Activated CD4-positive, alpha-beta T cell treated with anti-CD3 and anti-CD28 coated beads, Interleukin-10, Interleukin-2, amounts not matched to agents 100 ng/mL and 50 ng/mL, durations not matched to agents 16 hours and 8 hours (primary cell): ENCODE measurements around the gene UBTD2.

Source experiments
- DNase-seq: peaks from one replicate; pipeline ENCODE4 v3.0.0-alpha.2; 2020

The UBTD2 gene

DNA sequence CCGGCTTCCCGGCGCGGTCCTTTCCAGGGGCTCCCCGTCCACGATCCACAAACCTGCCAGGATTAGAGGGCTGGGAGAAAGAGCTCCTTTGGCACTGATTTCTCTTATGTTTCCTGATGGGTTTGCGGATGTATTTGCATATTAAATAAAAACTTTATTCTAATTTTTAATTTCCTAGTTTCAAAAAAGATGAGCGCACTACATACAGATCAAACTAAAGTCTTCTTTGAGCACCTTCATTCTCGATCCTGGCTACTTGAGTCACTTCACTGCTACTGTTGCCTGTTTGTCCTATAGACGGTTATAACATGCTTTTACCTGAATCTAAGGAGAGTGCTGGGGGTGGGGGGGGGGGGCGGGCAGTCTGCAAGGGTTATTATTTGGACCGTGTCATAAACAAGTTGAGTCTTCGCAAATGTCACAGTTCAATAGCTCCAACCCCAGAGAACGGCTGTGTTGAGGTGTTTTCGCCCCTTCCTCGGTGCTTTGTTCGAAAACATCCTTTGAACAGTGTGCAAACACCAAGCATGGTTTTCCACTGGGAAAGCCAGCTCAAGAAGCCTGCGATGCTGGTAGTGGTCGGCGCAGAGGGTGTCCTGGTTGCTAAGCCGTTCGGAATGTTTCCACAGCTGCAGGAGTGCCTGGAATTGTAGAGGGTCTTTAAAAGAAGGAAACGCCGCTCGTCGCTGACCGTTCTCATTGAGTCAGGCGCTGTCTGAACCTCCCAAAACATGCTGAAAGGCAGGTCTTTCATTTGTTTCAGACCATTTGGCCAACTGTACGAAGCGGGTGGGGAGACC is 94.5 kb downstream of the UBTD2 start:
- DNase-seq = no peak

DNA sequence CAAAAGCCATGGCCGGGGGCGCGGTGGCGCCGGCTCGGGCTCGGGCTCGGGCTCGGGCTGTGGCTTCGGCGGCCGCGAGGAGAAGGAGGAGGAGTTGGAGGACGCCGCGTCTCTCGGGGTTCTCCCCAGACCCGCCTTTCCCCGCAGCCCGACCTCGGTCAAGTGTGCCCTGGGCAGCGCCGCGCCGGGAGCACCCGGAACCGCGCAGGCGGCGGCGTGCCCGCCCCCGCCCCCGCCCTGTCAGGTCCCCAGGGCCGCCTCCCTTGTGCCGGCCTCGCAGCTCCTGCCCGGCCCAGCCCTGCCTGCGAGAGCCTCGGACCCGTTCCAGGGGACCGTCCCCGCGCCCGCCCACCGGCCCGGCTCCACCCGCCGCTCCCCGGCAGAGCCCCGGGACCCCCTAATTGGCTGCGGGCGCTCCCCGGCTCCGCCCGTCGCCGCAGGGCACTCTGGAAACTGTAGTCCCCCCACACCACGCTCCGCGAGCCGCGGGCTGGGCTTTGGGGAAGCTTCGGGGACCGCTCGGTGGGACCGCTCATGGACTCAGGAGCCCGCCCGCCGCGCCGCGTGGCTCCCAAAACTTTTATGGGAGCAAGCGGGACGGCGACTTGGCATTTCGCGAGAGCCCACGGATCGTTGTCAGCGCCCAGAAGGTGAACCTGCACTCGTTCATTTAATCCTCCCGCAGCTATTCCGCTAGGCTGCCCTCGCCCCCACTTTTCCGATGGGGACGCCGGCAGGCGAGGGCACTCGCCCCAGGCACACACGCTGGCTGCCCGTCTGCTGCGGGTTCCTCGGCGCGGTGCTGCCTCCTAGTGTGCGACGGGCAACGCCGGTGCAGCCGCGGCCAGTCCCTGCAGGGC is 95.3 kb downstream of the UBTD2 start, which contains the start of gene STK10:
TSS of gene STK10 (minus strand) at position 192 of the 860 bp plus-strand sequence. CDS start at position 10, 182 bp downstream.
- DNase-seq = peak; percentile 95

DNA sequence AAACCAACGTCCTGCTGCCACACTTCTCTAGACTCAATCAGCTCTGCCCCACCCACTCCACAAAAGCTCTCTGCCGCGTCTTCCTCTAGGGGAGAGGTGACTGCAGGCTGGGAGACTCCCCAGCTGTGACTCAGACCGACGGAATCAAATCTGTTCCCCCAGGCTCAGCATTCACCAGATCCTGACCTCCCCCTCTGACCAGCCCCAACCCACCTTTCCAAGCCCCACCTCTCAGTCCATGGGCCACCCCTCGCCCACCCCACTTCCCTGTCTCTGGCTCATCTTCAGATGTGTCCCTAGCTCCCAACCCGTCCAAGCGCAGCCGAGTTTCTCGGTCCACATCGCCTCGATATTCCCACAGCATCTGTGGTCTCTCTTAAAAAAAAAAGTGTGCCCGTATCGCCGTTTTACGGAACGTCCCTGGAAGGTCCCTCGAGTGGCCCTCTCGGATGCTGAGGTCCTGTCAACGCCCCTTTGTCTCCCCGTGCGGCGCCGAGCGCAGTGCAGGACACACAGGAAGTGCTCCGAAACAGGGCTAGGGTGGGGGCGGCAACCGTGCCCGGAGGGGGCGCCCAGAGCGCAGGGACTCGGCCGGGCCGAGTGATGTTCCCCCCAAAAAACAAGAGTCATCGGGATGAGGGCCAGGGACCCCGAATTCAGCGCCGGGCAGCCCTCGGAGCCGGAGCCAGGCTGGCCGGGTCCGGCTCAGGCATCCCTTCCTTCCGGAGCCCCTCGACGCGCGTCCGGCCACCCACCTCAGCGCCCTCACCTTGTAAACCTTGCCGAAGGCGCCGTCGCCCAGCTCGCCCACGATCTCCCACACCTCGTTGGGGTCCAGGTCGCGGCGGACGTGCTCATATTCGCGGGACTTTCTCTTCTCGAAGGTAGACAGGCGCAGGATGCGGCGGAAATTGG is 96.2 kb downstream of the UBTD2 start:
- DNase-seq = peak; percentile 82

DNA sequence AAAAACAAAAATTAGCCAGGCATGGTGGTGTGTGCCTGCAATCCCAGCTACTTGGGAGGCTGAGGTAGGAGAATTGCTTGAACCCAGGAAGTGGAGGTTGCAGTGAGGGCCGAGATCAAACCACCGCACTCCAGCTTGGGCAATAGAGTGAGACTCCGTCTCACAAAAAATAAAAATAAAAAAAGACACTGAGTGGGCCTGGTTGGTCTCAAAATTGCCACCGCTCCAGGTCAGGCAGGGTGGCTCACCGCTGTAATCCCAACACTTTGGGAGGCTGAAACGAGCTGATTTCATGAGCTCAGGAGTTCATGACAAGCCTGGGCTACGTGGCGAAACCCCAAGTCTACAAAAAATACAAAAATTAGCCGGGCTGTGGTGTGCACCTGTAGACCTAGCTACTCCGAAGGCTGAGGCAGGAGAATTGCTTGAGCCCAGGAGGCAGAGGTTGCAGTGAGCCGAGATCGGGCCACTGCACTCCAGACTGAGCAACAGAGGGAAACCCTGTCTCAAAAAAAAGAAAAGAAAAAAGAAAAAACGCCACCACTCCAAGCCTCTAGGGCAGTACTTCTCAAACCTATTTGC is 97.4 kb downstream of the UBTD2 start:
- no peak for DNase-seq

DNA sequence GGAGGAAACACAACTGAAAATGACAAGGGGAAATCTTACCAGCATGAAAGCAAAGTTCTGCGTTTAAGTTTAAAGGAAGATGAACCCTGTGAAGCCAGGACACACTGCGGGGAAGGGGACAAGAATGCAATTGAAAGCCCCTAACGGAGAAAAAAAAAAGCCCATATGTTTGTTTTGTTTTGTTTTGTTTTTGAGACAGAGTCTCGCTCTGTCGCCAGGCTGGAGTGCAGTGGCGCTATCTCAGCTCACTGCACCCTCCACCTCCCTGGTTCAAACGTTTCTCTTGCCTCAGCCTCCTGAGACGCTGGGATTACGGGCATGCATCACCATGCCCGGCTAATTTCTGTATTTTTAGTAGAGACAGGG is 98.5 kb downstream of the UBTD2 start:
- DNase-seq = peak; percentile 32

DNA sequence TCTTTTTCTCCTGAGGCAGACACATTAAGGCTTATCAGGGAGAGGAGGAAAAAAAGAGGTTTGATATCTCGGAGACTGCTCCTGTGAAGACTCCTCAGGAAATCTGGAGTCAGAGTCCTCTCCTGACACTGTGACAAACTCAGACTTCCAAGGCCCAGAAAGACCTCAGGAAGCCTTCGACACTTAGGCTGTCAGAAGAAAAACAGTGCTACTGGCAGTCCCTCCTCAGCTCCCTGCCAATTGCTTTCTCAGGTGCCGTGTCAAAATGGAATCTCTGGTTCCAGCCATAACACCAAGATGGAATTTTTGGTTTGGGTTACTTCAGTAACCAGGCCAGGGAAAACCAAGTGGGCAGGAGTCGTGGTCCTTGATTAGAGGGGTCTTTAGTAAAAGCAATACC is 99.7 kb downstream of the UBTD2 start:
- no peak for DNase-seq

DNA sequence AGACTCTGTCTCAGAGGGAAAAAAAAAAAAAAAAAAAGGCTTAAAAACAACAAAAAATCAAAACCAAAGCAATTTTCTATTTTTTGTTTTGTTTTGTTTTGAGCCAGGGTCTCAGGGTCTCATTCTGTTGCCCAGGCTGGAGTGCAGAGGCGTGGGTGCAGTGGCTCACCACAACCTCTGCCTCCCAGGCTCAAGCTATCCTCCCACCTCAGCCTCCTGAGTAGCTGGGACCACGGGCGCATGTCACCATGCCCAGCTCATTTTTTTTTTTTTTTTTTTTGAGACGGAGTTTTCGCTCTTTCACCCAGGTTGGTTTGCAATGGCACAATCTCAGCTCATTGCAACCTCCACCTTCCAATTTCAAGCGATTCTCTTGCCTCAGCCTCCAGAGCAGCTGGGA is 101.3 kb downstream of the UBTD2 start:
- no peak for DNase-seq

DNA sequence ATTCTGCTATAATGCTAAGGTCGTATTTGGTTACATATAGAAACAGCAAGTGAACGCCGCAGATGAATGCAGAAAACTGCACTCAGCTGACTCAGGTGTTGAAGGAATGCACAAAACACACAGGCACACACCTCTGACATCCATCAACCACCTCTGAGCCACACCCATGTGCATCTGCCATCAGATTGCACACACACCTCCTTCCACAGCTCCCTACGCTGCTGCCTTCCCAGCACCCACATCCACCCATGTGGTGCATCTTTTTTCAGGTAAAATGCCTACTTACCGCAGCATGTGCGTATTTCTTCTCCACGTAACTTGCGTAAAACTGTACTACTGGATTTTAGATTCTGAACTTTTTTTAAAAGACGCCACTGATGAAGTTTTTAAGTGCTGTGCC is 102.6 kb downstream of the UBTD2 start:
- DNase-seq = peak; percentile 29

DNA sequence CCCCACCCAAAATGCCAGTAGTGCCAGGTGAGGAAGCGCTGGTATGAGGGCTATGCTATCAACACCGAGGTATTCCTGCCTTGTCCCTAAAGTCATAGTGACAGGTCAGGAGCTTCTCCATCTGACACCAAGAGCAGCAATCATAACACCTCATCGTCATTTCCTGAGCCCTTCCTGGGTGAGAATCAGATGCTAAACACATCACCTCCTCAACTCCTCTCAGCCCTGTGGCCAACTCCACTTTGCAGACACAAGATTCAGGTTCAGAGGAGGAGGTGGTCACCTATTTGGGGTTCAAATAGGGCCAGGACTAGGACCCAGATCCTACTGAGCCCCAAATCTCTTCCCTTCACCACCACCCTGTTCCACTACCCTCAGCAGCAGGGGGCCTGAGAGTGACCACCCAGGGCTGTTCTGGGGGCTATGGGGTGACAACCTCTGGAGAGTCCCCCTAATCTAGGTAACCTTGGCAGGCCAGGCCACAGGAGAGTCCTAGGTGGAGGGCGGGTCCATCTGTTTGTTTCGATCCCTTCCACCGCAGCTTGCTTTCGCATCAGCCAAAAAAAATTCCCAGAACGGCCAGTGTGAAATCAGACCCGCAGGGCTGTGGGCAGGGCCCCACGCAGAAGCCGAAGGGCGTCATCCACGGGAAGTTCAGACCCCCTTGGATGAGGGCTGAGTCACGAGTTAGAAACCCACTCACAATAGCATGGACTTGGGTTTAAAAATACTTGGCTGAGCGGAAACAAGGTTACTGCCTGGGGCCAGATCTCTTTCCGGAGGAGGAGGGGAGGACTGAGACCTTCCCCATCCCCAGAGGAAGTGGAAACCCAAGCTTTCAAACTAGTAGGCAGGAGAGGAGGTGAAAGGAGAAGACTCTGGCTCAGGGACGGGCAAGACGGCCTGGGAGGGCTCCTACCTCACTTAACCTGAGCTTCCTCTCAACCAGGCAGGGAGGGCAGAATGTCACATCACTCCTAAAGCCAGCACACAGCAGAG is 104.3 kb downstream of the UBTD2 start:
- peak; percentile 86 for DNase-seq

DNA sequence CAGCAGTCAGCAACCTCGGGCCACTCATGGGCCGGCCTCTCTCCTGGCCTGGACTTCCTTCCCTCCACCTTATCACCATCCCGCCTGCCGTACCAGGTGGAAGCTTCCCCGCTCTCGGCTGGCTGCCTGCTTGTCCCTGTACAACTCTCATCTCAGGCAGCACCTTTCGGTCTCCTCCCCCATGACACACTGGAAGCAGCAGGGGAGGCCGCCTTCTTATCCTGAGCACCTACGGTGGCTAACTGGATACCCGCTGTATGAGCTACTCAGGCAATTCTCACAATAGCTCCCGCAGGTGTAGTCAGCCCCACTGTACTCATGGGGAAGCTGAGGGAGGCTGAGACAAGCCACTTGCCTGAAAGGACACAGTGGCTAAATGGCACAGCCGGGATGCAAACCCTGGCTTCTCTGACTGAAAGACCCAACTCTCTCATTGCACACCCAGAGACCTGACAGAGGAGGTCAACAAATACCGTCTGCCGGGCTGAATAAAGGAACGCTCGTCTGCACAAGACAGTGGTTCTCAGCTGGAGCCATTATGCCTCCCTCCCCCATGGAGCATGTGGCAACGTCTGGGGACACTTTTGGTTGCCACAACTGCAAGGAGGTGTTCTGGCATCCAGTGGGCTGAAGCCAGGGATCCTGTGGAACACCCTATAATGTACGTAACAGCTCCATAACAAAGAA is 105.1 kb downstream of the UBTD2 start:
- DNase-seq = peak; percentile 64

DNA sequence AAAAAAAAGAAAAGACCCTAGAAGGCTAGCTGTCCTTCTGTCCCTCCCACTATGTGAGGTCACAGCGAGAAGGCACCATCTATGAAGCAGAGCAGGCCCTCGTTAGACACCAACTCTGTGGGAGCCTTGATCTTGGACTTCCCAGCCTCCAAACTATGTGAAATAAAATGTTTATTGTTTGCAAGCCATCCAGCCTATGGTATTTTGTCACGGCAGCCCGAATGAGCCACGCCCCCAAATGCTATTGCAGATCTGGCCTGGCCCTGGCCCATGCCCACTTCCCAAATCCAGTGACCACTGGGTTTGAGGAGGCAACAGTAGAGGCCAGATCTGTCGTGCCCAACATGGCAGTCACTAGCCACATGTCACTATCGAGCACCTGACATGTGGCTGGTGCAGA is 106.4 kb downstream of the UBTD2 start:
- DNase-seq = no peak

DNA sequence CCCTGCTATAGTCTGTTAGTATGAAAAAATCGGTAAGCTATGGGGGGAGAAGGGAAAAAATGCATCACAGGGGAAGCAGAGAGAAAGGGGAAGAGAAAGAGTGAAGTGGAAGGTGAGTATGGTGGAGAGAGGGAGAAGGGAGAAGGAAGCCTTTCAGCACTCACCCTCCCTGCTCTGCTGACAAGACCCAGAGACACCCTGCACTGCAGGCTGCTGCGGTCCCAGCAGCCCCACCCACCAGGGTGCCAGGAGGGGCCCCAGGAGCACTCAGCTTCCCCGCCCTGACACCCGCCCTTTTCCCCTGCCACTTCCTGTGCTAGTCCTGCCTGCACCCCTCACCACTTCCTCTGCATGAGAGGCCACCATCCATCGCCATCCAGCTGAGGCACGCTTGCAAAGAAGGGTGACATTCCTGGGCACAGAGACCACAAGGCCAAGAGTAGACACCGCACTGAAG is 108.3 kb downstream of the UBTD2 start:
- peak; percentile 98 for DNase-seq

DNA sequence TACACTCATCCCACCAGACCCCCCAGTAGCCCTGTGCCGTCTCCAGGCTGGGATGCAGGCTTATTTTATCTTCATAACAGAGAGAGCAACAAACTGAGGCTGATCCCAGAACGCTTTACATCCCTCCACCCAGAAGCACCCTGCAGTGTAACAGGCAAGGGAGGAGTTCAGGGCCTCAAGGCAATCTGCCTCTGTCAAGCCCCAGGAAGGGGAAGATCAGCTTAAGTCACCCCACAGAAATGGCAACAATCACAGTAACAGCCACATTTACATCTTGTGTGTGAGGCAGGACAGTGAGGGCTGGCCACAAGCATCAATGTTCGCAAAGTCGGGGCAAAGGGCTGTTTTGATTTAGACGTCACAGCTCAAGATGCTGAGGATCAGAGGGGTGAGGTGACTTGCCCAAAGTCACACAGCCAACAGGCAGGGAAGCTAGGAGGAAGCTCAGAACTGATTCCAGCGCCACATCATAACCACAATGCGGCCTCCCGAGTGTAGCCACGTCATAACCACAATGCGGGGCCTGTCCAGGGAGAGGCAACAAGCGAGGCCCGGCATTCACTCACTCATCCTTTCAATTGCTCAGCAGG is 109.9 kb downstream of the UBTD2 start:
- peak; percentile 94 for DNase-seq

DNA sequence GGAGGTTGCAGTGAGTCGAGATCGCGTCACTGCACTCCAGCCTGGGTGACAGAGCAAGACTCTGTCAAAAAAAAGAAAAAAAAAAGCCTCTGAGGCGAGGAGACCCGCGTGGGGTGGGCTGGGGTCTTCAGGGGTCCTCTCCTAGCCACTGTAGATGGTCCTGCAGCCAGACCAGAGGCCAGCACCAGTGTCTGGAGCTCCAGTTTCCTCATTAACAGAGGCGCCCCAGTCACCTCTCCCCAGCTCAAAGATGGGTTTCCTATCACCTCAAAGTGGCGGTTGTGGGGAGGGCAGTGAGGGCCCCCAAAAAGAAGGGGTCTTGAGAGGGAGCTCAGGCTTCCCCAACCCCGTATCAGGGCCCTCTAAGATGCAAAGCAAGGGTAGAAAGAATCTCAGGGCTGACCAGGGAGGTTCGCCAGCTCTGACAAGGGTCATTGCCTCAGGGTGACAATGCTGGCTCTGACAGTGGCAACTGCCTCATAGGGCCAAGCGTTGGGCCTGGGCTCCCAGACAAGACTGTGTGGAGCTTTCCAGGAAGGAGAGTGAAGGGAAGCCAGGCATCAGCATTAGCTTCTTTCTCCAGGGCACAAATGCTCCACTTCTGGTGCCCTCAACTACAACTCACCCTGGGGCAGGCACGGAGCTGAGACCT is 110.5 kb downstream of the UBTD2 start:
- no peak for DNase-seq

DNA sequence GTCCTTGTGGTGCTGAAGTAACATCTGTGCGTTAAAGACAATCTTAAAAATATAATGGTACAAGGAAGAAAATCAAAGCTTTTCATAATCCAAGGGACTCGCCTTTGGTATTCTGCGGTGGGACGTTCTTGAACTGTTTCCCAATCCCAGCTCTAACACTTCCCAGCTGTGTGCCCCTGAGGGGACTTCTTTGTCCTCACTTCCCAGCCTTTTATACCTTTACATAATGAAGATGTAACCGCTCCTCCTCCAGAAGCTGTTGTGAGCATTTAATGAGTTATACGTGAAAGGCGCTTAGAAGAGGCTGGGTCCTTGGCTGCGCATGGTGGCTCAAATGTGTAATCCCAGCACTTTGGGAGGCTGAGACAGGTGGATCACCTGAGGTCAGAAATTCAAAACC is 112.4 kb downstream of the UBTD2 start:
- DNase-seq = no peak

DNA sequence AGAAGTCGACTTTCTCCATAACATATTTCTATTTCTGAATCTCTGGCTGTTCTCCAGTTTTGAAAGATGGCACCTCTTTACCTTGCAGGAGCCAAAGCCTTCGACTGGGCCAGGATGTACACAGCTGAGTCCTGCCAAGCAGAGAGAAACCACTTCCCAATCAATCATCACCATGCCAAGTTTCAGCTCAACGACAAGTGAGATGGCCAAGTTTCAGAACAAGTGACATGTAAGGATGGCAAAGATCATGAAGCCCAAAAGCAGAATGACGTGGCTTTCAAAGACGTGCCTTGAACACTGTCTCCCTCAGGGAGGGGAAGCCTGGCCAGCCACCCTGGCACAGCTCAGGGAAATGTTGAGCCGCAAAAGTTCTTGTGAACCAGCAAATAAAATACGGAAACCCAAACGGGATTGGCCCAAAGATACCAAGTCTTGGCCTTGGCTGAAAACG is 113.3 kb downstream of the UBTD2 start:
- peak; percentile 60 for DNase-seq

DNA sequence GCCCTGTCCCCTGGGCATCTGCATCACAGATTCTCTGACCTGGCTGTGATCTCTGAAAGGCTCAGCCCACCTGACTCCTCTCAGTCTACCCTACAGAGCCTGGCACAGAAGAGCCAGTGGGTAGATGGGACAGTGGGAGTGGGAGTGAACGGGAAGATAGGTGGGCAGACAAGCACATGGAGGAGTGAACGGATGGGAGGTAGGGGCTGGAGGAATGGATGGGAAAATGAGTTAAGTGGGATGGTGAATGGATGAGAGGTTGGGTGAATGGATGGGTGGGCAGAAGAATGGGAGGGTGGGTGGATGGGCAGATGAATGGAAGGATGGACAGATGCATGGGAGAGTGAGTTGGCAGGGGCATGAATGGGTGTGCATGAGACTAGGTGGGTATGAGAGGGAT is 114.3 kb downstream of the UBTD2 start:
- no peak for DNase-seq

DNA sequence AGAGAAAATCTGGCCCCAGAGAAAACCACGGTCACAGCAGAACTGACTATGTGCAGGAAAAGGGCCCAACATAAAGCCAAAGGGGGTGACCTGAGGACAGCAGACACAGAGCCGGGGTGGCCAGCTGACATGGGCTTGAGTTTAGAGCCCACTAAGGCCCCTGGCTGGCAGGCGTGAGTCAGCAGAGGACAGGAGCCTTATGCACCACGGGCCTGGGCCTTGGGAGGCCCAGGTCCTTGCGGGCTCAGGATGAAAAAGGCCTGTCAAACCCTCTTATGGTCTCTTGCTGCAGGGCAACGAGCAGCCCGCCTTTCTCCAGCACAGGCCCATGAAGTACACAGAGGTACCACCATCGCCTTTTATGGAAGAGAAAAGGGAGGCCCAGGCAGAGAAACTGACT is 115.3 kb downstream of the UBTD2 start:
- DNase-seq = no peak

DNA sequence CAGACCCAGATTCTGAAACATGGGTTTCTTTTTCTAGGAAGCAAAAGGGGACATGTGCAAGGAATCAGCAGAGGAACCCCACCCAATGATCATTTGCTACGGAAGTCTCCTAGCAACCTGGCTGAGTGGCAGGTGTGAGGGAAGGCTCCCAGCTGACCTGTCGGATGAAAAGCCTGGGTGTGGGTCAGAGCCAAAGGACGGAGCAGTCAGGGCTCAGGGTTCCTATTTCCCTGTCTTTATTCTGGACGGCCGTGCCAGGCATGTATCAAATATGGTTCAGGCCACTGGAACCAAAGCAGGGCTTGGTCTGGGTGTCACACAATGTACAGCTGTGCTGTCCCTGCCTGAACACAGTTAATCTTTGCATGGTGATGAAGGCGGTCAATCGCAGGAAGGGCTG is 115.7 kb downstream of the UBTD2 start:
- DNase-seq = no peak
